PC-3 (cell line): ENCODE results near the gene ZNF385B. TPM values are rescaled to one million over a fixed set of nuclear protein-coding genes. Genes with fewer than 3 reads are reported as not detected.
"Not testable (repeated sequence)": the region's sequence is repeated elsewhere in the genome, so short reads cannot be mapped to it uniquely, and the experiment has no call there.

Experiments used
- ATAC-seq: fragments of 200-7000 bp; cut with Tn5 transposase; 2 replicates; pipeline ENCODE4 v1.9.1; 2020; ENCODE audit warnings: mild to moderate bottlenecking, moderate library complexity
- BruUV-seq: library from RNA; stranded (reverse); fragments of 400-500 nt; replicated peaks from 2 replicates; lab custom pipeline; 2021; lab: Mats Ljungman, UMichigan
- CTCF ChIA-PET: fragments of 300-600 bp; sonication (Branson Sonifier 250); formaldehyde crosslinking; loops from one replicate; lab custom pipeline; 2022; ENCODE audit warnings: antibody characterized with exemption; lab: Charles Lee
- POLR2A ChIA-PET: fragments of 300-600 bp; sonication (Branson Sonifier 250); formaldehyde crosslinking; loops from one replicate; lab custom pipeline; 2022; ENCODE audit warnings: antibody characterized with exemption; ENCODE audit not compliant: unreplicated experiment; lab: Charles Lee
- DNase-seq: peaks from one replicate; pipeline ENCODE4 v3.0.0-alpha.2; 2015
- H2AFZ ChIP-seq: fragments of 300-600 bp; sonication (generic); 2 replicates; pipeline ENCODE4 v1.6.0; 2016; ENCODE audit warnings: antibody characterized with exemption, low read length
- H3F3A ChIP-seq: fragments of 300-600 bp; sonication (generic); one replicate; pipeline ENCODE4 v1.6.0; 2017; ENCODE audit warnings: antibody characterized with exemption, low read length, control low read depth, mild to moderate bottlenecking; ENCODE audit not compliant: unreplicated experiment
- H3K27ac ChIP-seq: fragments of 300-600 bp; sonication (generic); 2 replicates; pipeline ENCODE4 v1.5.1; 2016; ENCODE audit warnings: mild to moderate bottlenecking, low read length
- H3K27me3 ChIP-seq: fragments of 300-600 bp; sonication (generic); 2 replicates; pipeline ENCODE4 v1.6.1; 2016; ENCODE audit warnings: low read length, mixed read lengths
- H3K36me3 ChIP-seq: fragments of 300-600 bp; sonication (generic); 2 replicates; pipeline ENCODE4 v1.6.1; 2016; ENCODE audit warnings: low read depth, mixed run types, low read length, mixed read lengths
- H3K4me1 ChIP-seq: fragments of 300-600 bp; sonication (generic); 2 replicates; pipeline ENCODE4 v1.5.1; 2016; ENCODE audit warnings: low read length; ENCODE audit not compliant: insufficient read depth
- H3K4me2 ChIP-seq: fragments of 300-600 bp; sonication (generic); 2 replicates; pipeline ENCODE4 v1.6.0; 2016; ENCODE audit warnings: low read length
- H3K4me3 ChIP-seq: fragments of 300-600 bp; sonication (generic); 2 replicates; pipeline ENCODE4 v1.5.1; 2016; ENCODE audit warnings: mild to moderate bottlenecking, low read length, mixed read lengths
- H3K79me2 ChIP-seq: fragments of 300-600 bp; sonication (generic); 2 replicates; pipeline ENCODE4 v1.6.1; 2017; ENCODE audit warnings: low read length, mixed read lengths
- H3K9ac ChIP-seq: fragments of 300-600 bp; sonication (generic); 2 replicates; pipeline ENCODE4 v1.6.0; 2016; ENCODE audit warnings: mild to moderate bottlenecking, low read length
- H3K9me2 ChIP-seq: fragments of 300-600 bp; sonication (generic); replicated peaks from 2 replicates; pipeline ENCODE4 v1.6.1; 2016; ENCODE audit warnings: mixed run types, low read length, mixed read lengths
- H3K9me3 ChIP-seq: fragments of 300-600 bp; sonication (generic); 2 replicates; pipeline ENCODE4 v1.6.1; 2016; ENCODE audit warnings: low read length, mixed read lengths
- H4K20me1 ChIP-seq: fragments of 300-600 bp; sonication (generic); 2 replicates; pipeline ENCODE4 v1.6.1; 2016; ENCODE audit warnings: low read length, mixed read lengths
- EZH2 ChIP-seq: fragments of 300-600 bp; sonication (generic); IDR thresholded peaks from one replicate; pipeline ENCODE4 v1.6.1; 2017; ENCODE audit warnings: antibody characterized with exemption, mild to moderate bottlenecking, low read length; ENCODE audit not compliant: unreplicated experiment
- EZH2phosphoT487 ChIP-seq: fragments of 300-600 bp; sonication (generic); IDR thresholded peaks from 2 replicates; pipeline ENCODE4 v1.6.1; 2018; ENCODE audit warnings: mild to moderate bottlenecking, antibody characterized with exemption, low read length, borderline replicate concordance
- intact Hi-C: fragments of 100-400 bp; cut with micrococcal nuclease; formaldehyde crosslinking; loops from 2 replicates; pipeline ENCODE4 v1.9.0; 2023
- total RNA-seq: library from RNA; depleted of rRNA; stranded (reverse); fragments of >200 nt; gene quantifications from 2 replicates; pipeline ENCODE4 v1.2.3, GENCODE V29; 2014
- TF ChIP-seq, protein P1 (sequence below): fragments of 300-600 bp; sonication (generic); conservative IDR thresholded peaks from 2 replicates; pipeline ENCODE4 v1.5.1; 2017; ENCODE audit warnings: antibody characterized with exemption, low read depth, mild to moderate bottlenecking, low read length

Gene ZNF385B
- total RNA-seq, 1 experiment from 2014 or later: 2.4 TPM

DNA sequence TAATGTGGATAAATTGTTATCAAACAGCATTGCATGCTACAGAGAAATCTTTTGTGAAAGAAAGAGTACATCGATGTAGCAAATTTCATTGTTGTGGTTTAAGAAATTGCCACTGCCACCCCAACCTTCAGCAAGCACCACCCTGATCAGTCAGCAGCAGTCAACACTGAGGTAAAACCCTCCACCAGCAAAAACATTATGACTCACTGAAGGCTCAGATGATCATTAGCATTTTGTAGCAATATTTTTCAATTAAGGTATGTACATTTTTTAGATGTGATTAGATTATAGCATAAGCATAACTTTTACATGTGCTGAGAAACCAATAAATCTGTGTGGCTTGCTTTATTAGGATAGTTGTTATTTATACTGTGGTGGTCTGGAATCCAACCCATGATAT is 75.5 kb downstream of the ZNF385B start:
- Histone ChIP-seq H3F3A (no peaks in the 10 kb centered on the region), H3K9me3 (no peaks in the 10 kb centered on the region), H2AFZ (no peak overlapping the region), H3K27me3 (no peaks in the 10 kb centered on the region), H4K20me1 (no peaks in the 10 kb centered on the region), H3K4me1 (no peaks in the 10 kb centered on the region), H3K9ac (no peak overlapping the region), H3K27ac (no peak overlapping the region), H3K4me2 (no peak overlapping the region), H3K9me2 (no peaks in the 10 kb centered on the region), H3K36me3 (no peaks in the 10 kb centered on the region), H3K79me2 (no peaks in the 10 kb centered on the region), H3K4me3 (no peak overlapping the region)
- TF ChIP-seq EZH2phosphoT487 (no peak), EZH2 (no peak)
- TF ChIP-seq, protein P1, sequence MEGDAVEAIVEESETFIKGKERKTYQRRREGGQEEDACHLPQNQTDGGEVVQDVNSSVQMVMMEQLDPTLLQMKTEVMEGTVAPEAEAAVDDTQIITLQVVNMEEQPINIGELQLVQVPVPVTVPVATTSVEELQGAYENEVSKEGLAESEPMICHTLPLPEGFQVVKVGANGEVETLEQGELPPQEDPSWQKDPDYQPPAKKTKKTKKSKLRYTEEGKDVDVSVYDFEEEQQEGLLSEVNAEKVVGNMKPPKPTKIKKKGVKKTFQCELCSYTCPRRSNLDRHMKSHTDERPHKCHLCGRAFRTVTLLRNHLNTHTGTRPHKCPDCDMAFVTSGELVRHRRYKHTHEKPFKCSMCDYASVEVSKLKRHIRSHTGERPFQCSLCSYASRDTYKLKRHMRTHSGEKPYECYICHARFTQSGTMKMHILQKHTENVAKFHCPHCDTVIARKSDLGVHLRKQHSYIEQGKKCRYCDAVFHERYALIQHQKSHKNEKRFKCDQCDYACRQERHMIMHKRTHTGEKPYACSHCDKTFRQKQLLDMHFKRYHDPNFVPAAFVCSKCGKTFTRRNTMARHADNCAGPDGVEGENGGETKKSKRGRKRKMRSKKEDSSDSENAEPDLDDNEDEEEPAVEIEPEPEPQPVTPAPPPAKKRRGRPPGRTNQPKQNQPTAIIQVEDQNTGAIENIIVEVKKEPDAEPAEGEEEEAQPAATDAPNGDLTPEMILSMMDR: no peak
- ATAC-seq (no peak), DNase-seq (no peak)
- ChIA-PET CTCF (no interaction called here), POLR2A (no interaction called here)
- no TSS peak for BruUV-seq
- intact Hi-C loops: no loop called here

DNA sequence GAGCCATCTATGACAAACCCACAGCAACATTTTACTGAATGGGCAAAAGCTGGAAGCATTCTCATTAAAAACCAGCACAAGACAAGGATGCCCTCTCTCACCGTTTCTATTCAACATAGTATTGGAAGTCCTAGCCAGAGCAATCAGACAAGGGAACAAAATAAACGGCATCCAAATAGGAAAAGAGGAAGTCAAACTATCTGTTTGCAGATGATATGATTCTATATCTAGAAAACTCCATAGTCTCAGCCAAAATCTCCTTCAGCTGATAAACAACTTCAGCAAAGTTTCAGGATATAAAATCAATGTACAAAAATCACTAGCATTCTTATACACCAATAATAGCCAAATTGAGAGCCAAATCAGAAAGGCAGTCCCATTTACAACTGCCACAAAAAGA is 79.1 kb downstream of the ZNF385B start:
- POLR2A ChIA-PET, H3K4me2 ChIP-seq, H3K4me1 ChIP-seq, ATAC-seq, H3K27me3 ChIP-seq, H3K9me3 ChIP-seq, intact Hi-C loops, CTCF ChIA-PET, BruUV-seq, H3K9me2 ChIP-seq, H3K27ac ChIP-seq, H3K4me3 ChIP-seq, H2AFZ ChIP-seq, H3F3A ChIP-seq, H3K79me2 ChIP-seq, H3K9ac ChIP-seq, H3K36me3 ChIP-seq, H4K20me1 ChIP-seq, DNase-seq: not testable (repeated sequence)

DNA sequence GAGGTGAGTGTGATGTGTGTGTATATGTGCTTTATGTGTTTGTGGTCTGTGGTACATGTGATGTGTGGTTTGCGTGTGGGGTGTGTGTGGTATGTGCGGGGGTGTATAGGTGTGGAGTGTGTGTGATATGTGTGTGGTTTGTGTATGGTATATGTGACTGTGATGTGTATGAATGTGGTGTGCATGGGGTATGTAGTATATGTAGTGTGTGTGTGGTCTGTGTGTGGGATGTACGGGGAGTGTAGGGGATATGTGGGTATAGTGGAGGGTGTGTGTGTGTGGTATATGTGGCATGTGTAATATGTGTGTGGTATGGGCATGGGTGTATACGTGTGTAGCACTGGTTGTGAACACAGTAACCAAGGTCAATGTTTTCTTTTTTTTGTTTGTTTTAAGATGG is 87.4 kb downstream of the ZNF385B start:
- no peak overlapping the region for H3K4me2 ChIP-seq
- no peaks in the 10 kb centered on the region for H3K9me3 ChIP-seq
- H4K20me1 ChIP-seq: no peaks in the 10 kb centered on the region
- H3K9me2 ChIP-seq: no peaks in the 10 kb centered on the region
- POLR2A ChIA-PET: no interaction called here
- CTCF ChIA-PET: no interaction called here
- no peaks in the 10 kb centered on the region for H3F3A ChIP-seq
- no peaks in the 10 kb centered on the region for H3K79me2 ChIP-seq
- H3K9ac ChIP-seq: no peak overlapping the region
- intact Hi-C loops: no loop called here
- H3K36me3 ChIP-seq: no peaks in the 10 kb centered on the region
- no peak overlapping the region for H2AFZ ChIP-seq
- H3K27ac ChIP-seq: no peak overlapping the region
- no TSS peak for BruUV-seq
- DNase-seq (no peak), ATAC-seq (no peak)
- no peaks in the 10 kb centered on the region for H3K27me3 ChIP-seq
- no peaks in the 10 kb centered on the region for H3K4me1 ChIP-seq
- TF ChIP-seq EZH2phosphoT487 (no peak), EZH2 (no peak)
- TF ChIP-seq, protein P1: no peak
- H3K4me3 ChIP-seq: no peak overlapping the region
